Stimulated activated effector memory CD8-positive, alpha-beta T cell treated with anti-CD3 and anti-CD28 coated beads, Interleukin-12 subunit alpha, Interleukin-12 subunit beta, amount 100 ng/mL, for 72 hours (primary cell): Measurements from ENCODE around the gene BOD1L2.

Source experiments
- ATAC-seq: fragments of 150-1000 bp; cut with Tn5 transposase; 2 replicates; pipeline ENCODE4 v1.10.0; 2021
- DNase-seq, 2 donors: peaks; one replicate each; pipeline ENCODE4 v3.0.0; 2021 to 2022; ENCODE audit warnings: low spot score in 2 of 2
- H3K27ac Mint-ChIP-seq: one replicate; pipeline ENCODE4 v1.8.0; 2022; ENCODE audit warnings: mild to moderate bottlenecking, mixed read lengths
- H3K36me3 Mint-ChIP-seq: one replicate; pipeline ENCODE4 v1.8.0; 2022; ENCODE audit warnings: mild to moderate bottlenecking, mixed read lengths
- H3K4me1 Mint-ChIP-seq: one replicate; pipeline ENCODE4 v1.8.0; 2022; ENCODE audit warnings: mixed read lengths
- H3K4me3 Mint-ChIP-seq: one replicate; pipeline ENCODE4 v1.8.0; 2022; ENCODE audit warnings: mild to moderate bottlenecking, mixed read lengths
- H3K9me3 Mint-ChIP-seq: one replicate; pipeline ENCODE4 v1.8.0; 2022; ENCODE audit warnings: mixed read lengths

BOD1L2 gene

GRCh38 chr18:57141208-57142129, 5.4 kb upstream of the BOD1L2 start:
- no peak for DNase-seq
- Mint-ChIP-seq H3K4me1 (no peaks in the 10 kb centered on the region), H3K9me3 (no peaks in the 10 kb centered on the region), H3K27ac (no peak overlapping the region), H3K36me3 (no peaks in the 10 kb centered on the region), H3K4me3 (no peak overlapping the region)
- no peak for ATAC-seq

- H3K4me3 Mint-ChIP-seq, result no peak overlapping the region
- H3K36me3 Mint-ChIP-seq, result no peaks in the 10 kb centered on the region
- no peaks in the 10 kb centered on the region for H3K9me3 Mint-ChIP-seq
- ATAC-seq, result no peak
- H3K4me1 Mint-ChIP-seq, result no peaks in the 10 kb centered on the region
- no peak overlapping the region for H3K27ac Mint-ChIP-seq
- no peak for DNase-seq
Observed at GRCh38 chr18:57142324-57142723, 4.6 kb upstream of the BOD1L2 start.

- H3K4me1 Mint-ChIP-seq, result no peaks in the 10 kb centered on the region
- H3K4me3 Mint-ChIP-seq, result no peak overlapping the region
- ATAC-seq (no peak), DNase-seq (no peak)
- H3K36me3 Mint-ChIP-seq, result no peaks in the 10 kb centered on the region
- no peaks in the 10 kb centered on the region for H3K9me3 Mint-ChIP-seq
- no peak overlapping the region for H3K27ac Mint-ChIP-seq
Observed at GRCh38 chr18:57143265-57143664, 3.6 kb upstream of the BOD1L2 start.

GRCh38 chr18:57148263-57148662, 1.4 kb downstream of the BOD1L2 start:
- Mint-ChIP-seq H3K36me3 (no peaks in the 10 kb centered on the region), H3K4me3 (no peak overlapping the region), H3K4me1 (no peaks in the 10 kb centered on the region), H3K9me3 (peaks cover 3% of the 10 kb centered on the region), H3K27ac (no peak overlapping the region)
- no peak for ATAC-seq
- no peak for DNase-seq

DNA sequence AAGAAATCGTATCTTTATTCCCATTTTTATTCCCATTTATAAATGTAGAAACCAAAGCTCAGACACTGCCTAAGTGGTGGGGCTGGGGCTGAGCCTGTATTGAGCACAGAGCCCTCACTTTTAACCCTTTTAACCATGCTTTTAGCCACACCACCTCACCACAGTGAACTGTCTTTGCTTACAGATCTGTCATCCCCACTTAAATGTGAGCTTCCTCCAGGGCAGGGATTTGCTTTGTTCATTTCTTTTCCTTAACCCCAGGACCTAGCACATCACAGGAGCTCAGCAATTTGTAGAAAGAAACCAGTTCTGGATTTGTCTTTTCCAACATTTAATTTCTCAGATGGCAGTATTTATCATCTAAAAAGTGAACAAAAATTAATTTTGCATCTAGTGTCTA, 2.2 kb downstream of the BOD1L2 start:
- ATAC-seq (no peak), DNase-seq (no peak)
- H3K4me1 Mint-ChIP-seq, result no peaks in the 10 kb centered on the region
- H3K27ac Mint-ChIP-seq, result no peak overlapping the region
- H3K9me3 Mint-ChIP-seq, result peaks cover 3% of the 10 kb centered on the region
- H3K36me3 Mint-ChIP-seq, result no peaks in the 10 kb centered on the region
- no peak overlapping the region for H3K4me3 Mint-ChIP-seq

DNA sequence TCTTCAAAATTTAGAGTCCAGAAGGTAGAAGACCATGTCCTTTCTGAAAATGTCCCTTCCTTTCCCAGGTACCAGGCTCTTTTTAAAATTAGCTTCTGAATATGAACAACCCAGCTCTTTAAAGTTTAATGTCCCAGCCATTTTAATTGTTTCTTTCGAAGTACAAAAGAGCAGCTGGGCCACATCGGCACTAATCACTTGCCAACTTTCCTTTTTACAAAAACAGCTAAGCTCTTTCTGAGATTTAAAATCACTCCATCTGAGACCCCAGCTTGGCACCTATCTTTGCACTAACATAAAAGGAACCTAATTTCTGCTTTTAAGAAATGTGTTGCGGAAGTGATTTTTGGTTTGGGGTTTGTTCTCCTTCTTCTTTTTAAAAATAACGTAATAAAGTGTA, 2.6 kb downstream of the BOD1L2 start:
- DNase-seq, result no peak
- no peak for ATAC-seq
- H3K9me3 Mint-ChIP-seq, result peaks cover 3% of the 10 kb centered on the region
- no peaks in the 10 kb centered on the region for H3K36me3 Mint-ChIP-seq
- H3K4me1 Mint-ChIP-seq, result no peaks in the 10 kb centered on the region
- H3K4me3 Mint-ChIP-seq, result no peak overlapping the region
- H3K27ac Mint-ChIP-seq, result no peak overlapping the region

GRCh38 chr18:57150081-57150480, 3.2 kb downstream of the BOD1L2 start:
- H3K4me1 Mint-ChIP-seq, result no peaks in the 10 kb centered on the region
- DNase-seq, result no peak
- H3K27ac Mint-ChIP-seq, result no peak overlapping the region
- peaks cover 3% of the 10 kb centered on the region for H3K9me3 Mint-ChIP-seq
- no peaks in the 10 kb centered on the region for H3K36me3 Mint-ChIP-seq
- ATAC-seq, result no peak
- H3K4me3 Mint-ChIP-seq, result no peak overlapping the region

- DNase-seq (no peak), ATAC-seq (no peak)
- Mint-ChIP-seq H3K9me3 (peaks cover 3% of the 10 kb centered on the region), H3K36me3 (no peaks in the 10 kb centered on the region), H3K27ac (no peak overlapping the region), H3K4me1 (no peaks in the 10 kb centered on the region), H3K4me3 (no peak overlapping the region)
Observed at GRCh38 chr18:57150828-57151227, 3.9 kb downstream of the BOD1L2 start.

GRCh38 chr18:57154191-57154830, 7.4 kb downstream of the BOD1L2 start:
- H3K4me1 Mint-ChIP-seq, result no peaks in the 10 kb centered on the region
- no peak for DNase-seq
- H3K27ac Mint-ChIP-seq, result no peak overlapping the region
- H3K4me3 Mint-ChIP-seq, result no peak overlapping the region
- no peaks in the 10 kb centered on the region for H3K36me3 Mint-ChIP-seq
- no peak for ATAC-seq
- H3K9me3 Mint-ChIP-seq, result peaks cover 3% of the 10 kb centered on the region

DNA sequence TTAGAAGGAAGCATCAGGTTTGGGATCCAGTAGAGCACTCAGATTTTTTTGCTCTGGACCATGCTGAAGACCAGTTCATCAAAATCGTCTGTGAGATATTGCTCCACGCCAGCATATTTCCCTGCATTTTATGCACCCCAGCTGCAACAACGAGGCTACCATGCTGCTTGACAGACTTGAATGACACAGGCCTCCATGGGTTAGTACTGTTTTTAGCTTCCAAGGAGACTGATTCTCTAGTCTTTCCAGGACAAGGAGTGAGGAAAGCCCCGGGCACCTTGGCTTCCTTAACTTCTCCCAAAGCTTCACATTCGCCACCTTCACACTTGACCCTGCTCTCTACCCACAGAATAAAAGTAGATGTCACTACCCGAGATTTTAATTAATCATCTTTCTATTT, 17.5 kb downstream of the BOD1L2 start:
- peaks cover 3% of the 10 kb centered on the region for H3K9me3 Mint-ChIP-seq
- DNase-seq (no peak), ATAC-seq (no peak)
- H3K27ac Mint-ChIP-seq, result no peak overlapping the region
- H3K4me3 Mint-ChIP-seq, result no peak overlapping the region
- no peaks in the 10 kb centered on the region for H3K36me3 Mint-ChIP-seq
- no peaks in the 10 kb centered on the region for H3K4me1 Mint-ChIP-seq

DNA sequence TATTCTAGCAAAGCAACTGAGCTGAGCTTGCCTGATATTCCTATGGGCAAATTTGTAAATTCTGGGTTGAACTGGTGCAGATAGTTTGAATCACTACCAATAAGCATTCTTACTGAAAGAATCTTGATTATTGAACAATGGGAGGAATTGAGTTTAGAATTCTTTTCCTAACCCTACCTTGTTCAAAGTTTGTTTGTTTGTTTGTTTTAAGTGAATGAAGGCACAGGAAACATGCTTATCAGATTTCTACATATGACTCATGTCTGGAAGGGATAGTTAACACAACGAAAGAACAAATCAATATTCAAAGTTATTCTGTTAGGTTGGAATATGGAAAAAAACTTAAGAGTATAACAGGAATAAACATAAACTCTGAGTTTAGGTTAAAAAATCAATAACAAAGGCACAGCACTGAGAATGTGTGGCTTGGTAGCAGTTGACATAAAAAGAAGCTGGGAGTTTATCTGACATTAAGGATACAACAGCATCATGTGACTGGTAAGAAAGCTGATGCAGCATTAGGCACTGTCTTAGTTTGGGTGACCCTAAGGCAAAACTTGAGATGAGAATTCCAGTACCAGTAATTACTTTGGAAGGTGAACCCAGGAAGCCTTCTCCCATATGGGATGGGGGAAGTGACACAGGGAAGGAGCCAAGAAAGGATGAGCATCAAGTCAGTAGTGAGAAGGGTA, 20.9 kb downstream of the BOD1L2 start:
- Mint-ChIP-seq H3K4me1 (no peaks in the 10 kb centered on the region), H3K27ac (no peak overlapping the region), H3K36me3 (no peaks in the 10 kb centered on the region), H3K9me3 (peaks cover 3% of the 10 kb centered on the region), H3K4me3 (no peak overlapping the region)
- no peak for DNase-seq
- ATAC-seq, result no peak

DNA sequence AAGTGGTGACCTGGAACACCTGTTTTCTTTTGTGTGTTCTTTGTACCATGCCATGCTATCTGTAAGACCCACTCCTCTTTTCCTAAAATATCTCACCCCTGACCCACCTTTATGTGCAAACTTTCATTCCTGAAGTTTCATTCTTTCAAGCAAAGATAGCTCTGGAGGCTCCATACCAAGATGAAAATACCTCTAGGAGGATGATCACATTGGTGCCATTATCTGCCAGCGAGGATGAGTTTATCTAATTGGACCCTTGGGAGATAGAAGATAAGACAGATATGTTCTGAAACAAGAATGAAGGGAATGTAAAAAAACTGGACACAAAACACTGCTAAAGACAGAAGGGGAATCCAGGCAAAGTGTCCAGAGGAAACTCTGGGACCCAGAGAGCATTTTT, 24.1 kb downstream of the BOD1L2 start:
- ATAC-seq (no peak), DNase-seq (no peak)
- no peaks in the 10 kb centered on the region for H3K4me1 Mint-ChIP-seq
- H3K4me3 Mint-ChIP-seq, result no peak overlapping the region
- H3K36me3 Mint-ChIP-seq, result no peaks in the 10 kb centered on the region
- H3K9me3 Mint-ChIP-seq, result peaks cover 3% of the 10 kb centered on the region
- no peak overlapping the region for H3K27ac Mint-ChIP-seq

- DNase-seq (no peak), ATAC-seq (no peak)
- Mint-ChIP-seq H3K27ac (no peak overlapping the region), H3K4me3 (no peak overlapping the region), H3K36me3 (no peaks in the 10 kb centered on the region), H3K4me1 (no peaks in the 10 kb centered on the region), H3K9me3 (peaks cover 7% of the 10 kb centered on the region)
Observed at GRCh38 chr18:57175532-57175931, 28.6 kb downstream of the BOD1L2 start.

DNA sequence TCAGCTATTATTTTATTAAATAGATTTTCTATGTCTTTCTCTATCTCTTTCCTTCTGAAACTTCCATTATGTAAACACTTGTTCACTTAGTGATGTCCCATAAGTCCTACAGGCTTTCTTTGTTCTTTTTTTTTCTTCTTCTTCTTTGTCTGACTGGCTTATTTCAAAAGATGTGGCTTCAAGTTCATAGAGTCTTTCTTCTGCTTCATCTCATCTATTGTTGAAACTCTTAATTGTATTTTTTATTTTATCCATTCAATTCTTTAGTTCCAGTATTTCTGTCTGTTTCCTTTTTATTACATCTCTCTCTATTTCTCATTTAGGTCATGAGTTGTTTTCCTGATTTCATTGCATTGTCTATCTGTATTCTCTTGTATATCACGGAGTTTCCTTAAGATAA, 38.5 kb downstream of the BOD1L2 start:
- H3K36me3 Mint-ChIP-seq, result no peaks in the 10 kb centered on the region
- ATAC-seq, result no peak
- H3K4me1 Mint-ChIP-seq, result no peaks in the 10 kb centered on the region
- no peak overlapping the region for H3K4me3 Mint-ChIP-seq
- H3K9me3 Mint-ChIP-seq, result peaks cover 29% of the 10 kb centered on the region
- no peak for DNase-seq
- no peak overlapping the region for H3K27ac Mint-ChIP-seq

- no peak for DNase-seq
- H3K36me3 Mint-ChIP-seq, result no peaks in the 10 kb centered on the region
- H3K4me1 Mint-ChIP-seq, result no peaks in the 10 kb centered on the region
- H3K4me3 Mint-ChIP-seq, result no peak overlapping the region
- no peak for ATAC-seq
- H3K9me3 Mint-ChIP-seq, result peaks cover 23% of the 10 kb centered on the region
- H3K27ac Mint-ChIP-seq, result no peak overlapping the region
Observed at GRCh38 chr18:57188851-57189557, 42.1 kb downstream of the BOD1L2 start.
